Prostate gland (tissue), 2 donors: ENCODE results near the gene SNAI3. TPM values are rescaled to one million over a fixed set of nuclear protein-coding genes. Genes with fewer than 3 reads are reported as not detected.

Experiments used
- DNase-seq: peaks from one replicate; pipeline ENCODE4 v3.0.0-alpha.2; 2019; ENCODE audit warnings: low spot score
- H3K27ac ChIP-seq, 2 donors: fragments of 200-600 bp; sonication (generic); 2 replicates each; pipeline ENCODE4 v1.5.1; 2017 to 2019
- H3K27me3 ChIP-seq: fragments of 200-600 bp; sonication (generic); replicated peaks from 2 replicates; pipeline ENCODE4 v1.5.1; 2019; ENCODE audit not compliant: insufficient read depth
- H3K36me3 ChIP-seq, 2 donors: fragments of 200-600 bp; sonication (generic); 1 replicate in 1 of 2; 2 replicates in 1 of 2; pipeline versions ENCODE4 v1.5.1 to v1.8.1; 2017 to 2019
- H3K4me1 ChIP-seq: fragments of 200-600 bp; sonication (generic); replicated peaks from 2 replicates; pipeline ENCODE4 v1.5.1; 2019
- H3K4me3 ChIP-seq, 2 donors: fragments of 200-600 bp; sonication (generic); 2 replicates each; pipeline ENCODE4 v1.5.1; 2017 to 2019
- H3K9me3 ChIP-seq: fragments of 200-600 bp; sonication (generic); 2 replicates; pipeline ENCODE4 v1.5.1; 2017
- CTCF ChIP-seq, 4 experiments: fragments of 200-600 bp in 2 of 4; fragments of 450-650 bp in 2 of 4; sonication (generic) in 2 of 4; IDR thresholded peaks; 1 replicate in 3 of 4; 2 replicates in 1 of 4; pipeline ENCODE4 v1.5.1; 2016 to 2019; ENCODE audit warnings: antibody characterized with exemption in 4 of 4, mild to moderate bottlenecking in 2 of 4, moderate library complexity in 2 of 4
- POLR2A ChIP-seq: fragments of 450-650 bp; IDR thresholded peaks from one replicate; pipeline ENCODE4 v1.6.1; 2016; ENCODE audit warnings: antibody characterized with exemption, mild to moderate bottlenecking
- POLR2AphosphoS5 ChIP-seq: sonication (generic); formaldehyde crosslinking; IDR thresholded peaks from one replicate; pipeline ENCODE4 v1.6.1; 2017; ENCODE audit warnings: antibody characterized with exemption
- WGBS: methylation state at CpG from one replicate; pipeline ENCODE4 v1.1.5; 2018; 5-methylcytosine and 5-hydroxymethylcytosine counted together
- intact Hi-C: fragments of 100-400 bp; cut with DNase I; formaldehyde crosslinking; loops from one replicate; pipeline ENCODE4 v1.14.2; 2022
- total RNA-seq, 2 donors: library from RNA; depleted of rRNA; stranded (reverse); fragments of >200 nt; gene quantifications; one replicate each; pipeline ENCODE4 v1.1.0, GENCODE V29; 2016

Gene SNAI3
- total RNA-seq, 2 donors from 2014 or later: 0.46 to 2.8 TPM

GRCh38 chr16:88655053-88655732 lies 31.1 kb downstream of the SNAI3 start:
- peaks cover 0 to 5% of the 10 kb centered on the region in 2 donors for H3K36me3 ChIP-seq
- intact Hi-C loops: no loop called here
- H3K4me1 ChIP-seq: no peaks in the 10 kb centered on the region
- no peaks in the 10 kb centered on the region for H3K9me3 ChIP-seq
- WGBS: 92% methylated on average over 50 of the region's 50 CpGs
- no peak overlapping the region for H3K4me3 ChIP-seq
- no peak for DNase-seq
- TF ChIP-seq POLR2A: no peak
- no peak for TF ChIP-seq POLR2AphosphoS5
- TF ChIP-seq CTCF (IDR thresholded peaks at IDR 0.05): no peak
- H3K27ac ChIP-seq: no peak overlapping the region
- H3K27me3 ChIP-seq: no peaks in the 10 kb centered on the region

- Histone ChIP-seq H3K4me1 (no peaks in the 10 kb centered on the region), H3K27me3 (no peaks in the 10 kb centered on the region), H3K9me3 (no peaks in the 10 kb centered on the region), H3K36me3 (peaks cover 0 to 5% of the 10 kb centered on the region in 2 donors), H3K4me3 (no peak overlapping the region), H3K27ac (no peak overlapping the region)
- intact Hi-C loops: no loop called here
- 90% methylated on average over 27 of the region's 28 CpGs for WGBS
- TF ChIP-seq CTCF (IDR thresholded peaks at IDR 0.05): no peak
- no peak for TF ChIP-seq POLR2AphosphoS5
- TF ChIP-seq POLR2A: no peak
- no peak for DNase-seq
Measured at GRCh38 chr16:88654363-88655052, 31.8 kb downstream of the SNAI3 start.

GRCh38 chr16:88653596-88654362 lies 32.5 kb downstream of the SNAI3 start:
- 85% methylated on average over 32 of the region's 32 CpGs for WGBS
- no peak for DNase-seq
- Histone ChIP-seq H3K27ac (no peak overlapping the region), H3K4me3 (no peak overlapping the region), H3K9me3 (no peaks in the 10 kb centered on the region), H3K27me3 (no peaks in the 10 kb centered on the region), H3K4me1 (no peaks in the 10 kb centered on the region), H3K36me3 (peaks cover 0 to 5% of the 10 kb centered on the region in 2 donors)
- TF ChIP-seq CTCF (IDR thresholded peaks at IDR 0.05): no peak
- intact Hi-C loops: no loop called here

GRCh38 chr16:88653101-88653500 lies 33.2 kb downstream of the SNAI3 start:
- H3K36me3 ChIP-seq: peaks cover 0 to 5% of the 10 kb centered on the region in 2 donors
- no peaks in the 10 kb centered on the region for H3K27me3 ChIP-seq
- no peak overlapping the region for H3K4me3 ChIP-seq
- no peaks in the 10 kb centered on the region for H3K4me1 ChIP-seq
- intact Hi-C loops: no loop called here
- no peak for TF ChIP-seq POLR2A
- TF ChIP-seq CTCF (IDR thresholded peaks at IDR 0.05): no peak
- TF ChIP-seq POLR2AphosphoS5: no peak
- WGBS: 91% methylated on average over 13 of the region's 13 CpGs
- DNase-seq: no peak
- no peaks in the 10 kb centered on the region for H3K9me3 ChIP-seq
- no peak overlapping the region for H3K27ac ChIP-seq
